BJ (cell line): ENCODE measurements around the gene DOCK1. TPM values are rescaled to one million over a fixed set of nuclear protein-coding genes. Genes with fewer than 3 reads are reported as not detected.
A peak's percentile ranks its signal among the peaks of the same experiment; 100 is the strongest.

ENCODE experiments used
- CTCF ChIA-PET: fragments of 350-600 bp; formaldehyde crosslinking; extraction: SDS; loops from one replicate; lab custom pipeline; 2021; ENCODE audit warnings: antibody characterized with exemption, inconsistent platforms; lab: Yijun Ruan, JAX
- POLR2A ChIA-PET: fragments of 300-600 bp; sonication (Branson Sonifier 250); formaldehyde crosslinking; extraction: SDS; loops from one replicate; lab custom pipeline; 2021; ENCODE audit warnings: antibody characterized with exemption; lab: Charles Lee
- DNase-seq: peaks from one replicate; pipeline ENCODE4 v3.0.0-alpha.2; 2011; ENCODE audit warnings: low read depth
- H3K27me3 ChIP-seq: 2 replicates; pipeline ENCODE4 v1.6.0; 2011; ENCODE audit warnings: low read length; ENCODE audit not compliant: control insufficient read depth, insufficient read depth
- H3K36me3 ChIP-seq: 2 replicates; pipeline ENCODE4 v1.5.1; 2011; ENCODE audit warnings: low read length; ENCODE audit not compliant: control insufficient read depth, insufficient read depth
- H3K4me3 ChIP-seq: 2 replicates; pipeline ENCODE4 v1.5.1; 2011; ENCODE audit warnings: low read depth, mild to moderate bottlenecking, control low read depth, low read length
- polyA plus RNA-seq: library from polyadenylated mRNA; depleted of rRNA; stranded (reverse); fragments of >200 nt; gene quantifications from 2 replicates; pipeline ENCODE4 v1.2.3, GENCODE V29; 2011
- TF ChIP-seq, protein P1 (sequence below): IDR thresholded peaks from 2 replicates; pipeline ENCODE4 v1.5.1; 2011; ENCODE audit warnings: low read depth, mild to moderate bottlenecking, control low read depth, inconsistent platforms, low read length, moderate library complexity; ENCODE audit not compliant: insufficient read depth

Gene DOCK1
- polyA plus RNA-seq, 1 experiment: 20.0 TPM

- TF ChIP-seq, protein P1, sequence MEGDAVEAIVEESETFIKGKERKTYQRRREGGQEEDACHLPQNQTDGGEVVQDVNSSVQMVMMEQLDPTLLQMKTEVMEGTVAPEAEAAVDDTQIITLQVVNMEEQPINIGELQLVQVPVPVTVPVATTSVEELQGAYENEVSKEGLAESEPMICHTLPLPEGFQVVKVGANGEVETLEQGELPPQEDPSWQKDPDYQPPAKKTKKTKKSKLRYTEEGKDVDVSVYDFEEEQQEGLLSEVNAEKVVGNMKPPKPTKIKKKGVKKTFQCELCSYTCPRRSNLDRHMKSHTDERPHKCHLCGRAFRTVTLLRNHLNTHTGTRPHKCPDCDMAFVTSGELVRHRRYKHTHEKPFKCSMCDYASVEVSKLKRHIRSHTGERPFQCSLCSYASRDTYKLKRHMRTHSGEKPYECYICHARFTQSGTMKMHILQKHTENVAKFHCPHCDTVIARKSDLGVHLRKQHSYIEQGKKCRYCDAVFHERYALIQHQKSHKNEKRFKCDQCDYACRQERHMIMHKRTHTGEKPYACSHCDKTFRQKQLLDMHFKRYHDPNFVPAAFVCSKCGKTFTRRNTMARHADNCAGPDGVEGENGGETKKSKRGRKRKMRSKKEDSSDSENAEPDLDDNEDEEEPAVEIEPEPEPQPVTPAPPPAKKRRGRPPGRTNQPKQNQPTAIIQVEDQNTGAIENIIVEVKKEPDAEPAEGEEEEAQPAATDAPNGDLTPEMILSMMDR: no peak
Measured at GRCh38 chr10:127236266-127236665, 331.0 kb downstream of the DOCK1 start.

GRCh38 chr10:127242914-127243313 lies 337.7 kb downstream of the DOCK1 start:
- DNase-seq: no peak
- POLR2A ChIA-PET: no interaction called here
- H3K4me3 ChIP-seq: no peak overlapping the region
- no peaks in the 10 kb centered on the region for H3K27me3 ChIP-seq
- no peaks in the 10 kb centered on the region; the same call in 1 of the 2 replicates for H3K36me3 ChIP-seq
- CTCF ChIA-PET: interaction anchor here (1.0 to 1.6 kb wide), 3 partner anchors 11 to 159 kb away, joined by 4 to 5 read pairs (median 5); no protein-coding TSS in a partner anchor
- TF ChIP-seq, protein P1: no peak

More at GRCh38 chr10:127236266-127236665, 331.0 kb downstream of the DOCK1 start:
- Histone ChIP-seq H3K27me3 (no peaks in the 10 kb centered on the region), H3K36me3 (no peaks in the 10 kb centered on the region), H3K4me3 (no peak overlapping the region)
- DNase-seq: no peak
- ChIA-PET CTCF (no interaction called here), POLR2A (no interaction called here)

DNA sequence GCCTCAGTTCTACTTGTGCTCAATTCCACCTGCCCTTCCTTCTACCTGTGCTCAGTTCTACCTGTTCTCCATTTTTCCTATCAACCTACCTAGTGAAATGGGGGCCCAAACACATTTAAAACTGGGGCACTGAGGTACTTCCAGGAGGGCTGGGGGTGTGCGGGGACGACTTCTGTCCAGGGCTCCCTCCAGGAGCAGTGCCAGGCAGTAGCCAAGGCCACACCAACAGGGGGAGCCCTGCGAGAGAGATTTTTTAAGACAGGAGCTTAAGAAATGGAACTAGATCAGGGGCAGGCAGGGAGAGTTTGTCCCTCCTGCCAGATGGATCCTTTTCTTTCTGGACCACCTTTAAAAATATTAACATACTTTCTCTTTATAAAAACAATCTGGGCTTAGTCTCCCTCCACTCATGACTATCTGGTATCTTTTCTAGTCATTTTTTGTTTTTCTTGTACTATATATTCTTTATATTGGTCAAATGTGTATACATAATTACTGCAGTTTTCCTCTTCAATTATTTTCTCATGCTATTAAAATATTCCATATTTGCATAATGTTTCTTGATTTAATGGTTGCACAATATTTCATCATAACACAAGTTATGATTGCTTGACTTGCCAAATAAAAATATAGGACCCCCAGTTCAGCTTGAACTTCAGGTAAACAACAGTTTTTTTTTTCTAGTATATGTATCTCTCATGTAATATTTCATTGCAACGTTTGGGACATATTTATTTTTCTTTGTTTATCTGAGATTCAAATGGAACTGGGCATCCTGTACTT lies 338.5 kb downstream of the DOCK1 start:
- POLR2A ChIA-PET: no interaction called here
- no peak for DNase-seq

DNA sequence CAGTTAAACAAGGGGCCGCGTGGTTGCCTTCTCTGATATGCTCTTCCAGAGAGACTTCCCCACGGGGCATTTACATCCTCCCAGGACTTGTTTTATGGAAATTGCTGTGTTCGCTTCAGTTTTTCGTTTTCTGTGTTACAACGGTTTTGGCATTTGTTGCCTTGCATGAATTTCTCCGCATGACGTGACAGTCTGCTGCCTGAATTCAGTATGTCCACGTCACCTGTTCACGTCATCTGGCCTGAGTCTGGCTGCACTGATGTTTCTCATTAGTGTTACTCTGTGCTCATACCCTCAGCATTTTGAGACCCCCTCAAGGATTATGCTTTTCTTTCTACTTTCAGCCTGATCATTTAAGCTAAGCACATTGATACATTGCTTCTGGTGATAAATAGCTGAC lies 340.2 kb downstream of the DOCK1 start:
- ChIA-PET CTCF (no interaction called here), POLR2A (no interaction called here)
- Histone ChIP-seq H3K36me3 (no peaks in the 10 kb centered on the region; the same call in 1 of the 2 replicates), H3K27me3 (no peaks in the 10 kb centered on the region), H3K4me3 (no peak overlapping the region)
- DNase-seq: no peak
- TF ChIP-seq, protein P1: no peak

More for the DNA sequence above, 338.5 kb downstream of the DOCK1 start:
- Histone ChIP-seq H3K27me3 (no peaks in the 10 kb centered on the region), H3K36me3 (no peaks in the 10 kb centered on the region; the same call in 1 of the 2 replicates), H3K4me3 (no peak overlapping the region)
- CTCF ChIA-PET: interaction anchor here (0.6 to 1.6 kb wide), 6 partner anchors 9 to 335 kb away, joined by 3 to 5 read pairs (median 4); no protein-coding TSS in a partner anchor
- TF ChIP-seq, protein P1: peak; percentile 66

GRCh38 chr10:127250031-127250430 lies 344.8 kb downstream of the DOCK1 start:
- CTCF ChIA-PET: no interaction called here
- POLR2A ChIA-PET: no interaction called here
- TF ChIP-seq, protein P1: no peak
- Histone ChIP-seq H3K36me3 (no peaks in the 10 kb centered on the region; the same call in 1 of the 2 replicates), H3K27me3 (no peaks in the 10 kb centered on the region), H3K4me3 (no peak overlapping the region)
- no peak for DNase-seq
